GM11168 (cell line): ENCODE measurements around the gene CD86.

Experiments
- in situ Hi-C: fragments of 300-500 bp; cut with MboI; formaldehyde crosslinking; loops from one replicate; pipeline ENCODE4 v1.12.0; 2022; ENCODE audit warnings: low sequenced_read_pairs; ENCODE audit not compliant: unreplicated experiment

The CD86 gene

GRCh38 chr3:122085673-122086072 lies 30.5 kb downstream of the CD86 start:
- in situ Hi-C loops = no loop called here

DNA sequence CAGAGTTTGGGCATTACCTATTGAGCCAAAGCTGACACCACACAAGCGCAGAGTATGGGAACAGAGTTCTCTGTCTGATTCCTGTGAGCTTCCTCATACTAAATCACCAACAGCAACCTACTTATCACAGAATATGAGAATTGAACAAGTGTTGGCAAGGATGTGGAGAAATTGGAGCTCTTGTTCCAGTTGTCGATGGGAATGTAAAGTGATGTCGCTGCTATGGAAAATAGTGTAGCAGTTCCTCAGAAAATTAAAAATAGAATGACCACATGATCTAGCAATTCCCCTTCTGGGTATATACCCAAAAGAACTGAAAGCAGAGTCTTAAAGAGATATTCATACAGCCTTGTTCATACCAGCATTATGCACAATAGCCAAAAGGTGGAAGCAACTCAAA lies 33.4 kb downstream of the CD86 start:
- in situ Hi-C loops = no loop called here

- in situ Hi-C loops = loop anchor here (5.0 to 10.0 kb wide), 2 partner anchors 74 to 547 kb away; partner anchors contain the start of gene POLQ
Measured at GRCh38 chr3:122091602-122092295, 36.6 kb downstream of the CD86 start.

- in situ Hi-C loops = loop anchor here (5.0 to 10.0 kb wide), 2 partner anchors 75 to 548 kb away; partner anchors contain the start of gene POLQ
Measured at GRCh38 chr3:122092460-122093165, 37.5 kb downstream of the CD86 start.

- in situ Hi-C loops = loop anchor here (5.0 to 10.0 kb wide), 2 partner anchors 77 to 549 kb away; partner anchors contain the start of gene POLQ
Measured at GRCh38 chr3:122094125-122094524, 39.0 kb downstream of the CD86 start.

GRCh38 chr3:122094693-122095092 lies 39.5 kb downstream of the CD86 start:
- in situ Hi-C loops = loop anchor here (5.0 to 10.0 kb wide), 2 partner anchors 77 to 550 kb away; partner anchors contain the start of gene POLQ

GRCh38 chr3:122097141-122097540 lies 42.0 kb downstream of the CD86 start:
- in situ Hi-C loops = loop anchor here (10.0 kb wide), 1 partner anchor 552 kb away; the partner anchor contains the start of gene POLQ

DNA sequence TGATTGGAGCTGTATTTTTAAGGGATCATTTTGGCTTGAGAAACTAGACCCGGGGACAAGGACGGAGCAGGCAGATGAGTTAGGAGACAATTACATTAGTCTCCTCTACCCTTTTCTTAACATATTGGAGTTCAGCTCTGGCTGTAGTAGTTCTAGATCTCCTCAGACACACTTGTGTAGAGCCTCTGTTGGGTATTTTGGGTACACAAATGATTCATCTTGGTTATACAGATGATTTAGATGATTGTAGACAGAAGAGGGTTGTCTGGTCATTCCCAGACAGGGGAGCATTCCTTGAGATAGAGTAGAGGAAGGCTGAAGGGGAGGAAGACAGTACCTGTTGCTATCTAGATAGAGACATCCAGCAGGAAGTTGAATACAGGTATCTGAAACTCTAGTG lies 43.4 kb downstream of the CD86 start:
- in situ Hi-C loops = loop anchor here (10.0 kb wide), 1 partner anchor 554 kb away; the partner anchor contains the start of gene POLQ

- in situ Hi-C loops = loop anchor here (10.0 kb wide), 1 partner anchor 554 kb away; the partner anchor contains the start of gene POLQ
Measured at GRCh38 chr3:122099255-122099654, 44.1 kb downstream of the CD86 start.

DNA sequence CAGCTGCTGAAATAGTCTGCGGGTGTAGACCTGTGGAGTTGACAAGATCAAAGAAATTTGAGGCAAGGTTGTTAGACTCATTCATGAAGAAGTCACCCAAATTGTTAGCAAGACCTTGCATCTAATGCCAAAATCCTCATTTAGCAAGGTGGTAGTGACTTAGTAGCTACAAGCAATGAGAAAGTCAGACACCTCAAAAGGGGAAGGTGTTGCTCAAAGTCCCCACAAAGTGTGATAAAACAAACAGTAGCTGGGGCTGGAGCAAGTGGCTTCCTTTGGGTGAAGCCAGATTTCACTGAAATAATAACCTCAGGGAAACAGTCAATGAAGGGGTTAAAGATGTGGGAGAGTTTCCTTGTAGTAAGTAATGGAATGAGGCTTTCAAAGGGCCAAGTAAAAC lies 44.9 kb downstream of the CD86 start:
- in situ Hi-C loops = loop anchor here (5.0 kb wide), 1 partner anchor 162 kb away; no protein-coding TSS in a partner anchor

GRCh38 chr3:122100591-122101463 lies 45.7 kb downstream of the CD86 start:
- in situ Hi-C loops = loop anchor here (5.0 kb wide), 1 partner anchor 161 kb away; no protein-coding TSS in a partner anchor

- in situ Hi-C loops = loop anchor here (5.0 kb wide), 1 partner anchor 161 kb away; no protein-coding TSS in a partner anchor
Measured at GRCh38 chr3:122101646-122102045, 46.5 kb downstream of the CD86 start.

DNA sequence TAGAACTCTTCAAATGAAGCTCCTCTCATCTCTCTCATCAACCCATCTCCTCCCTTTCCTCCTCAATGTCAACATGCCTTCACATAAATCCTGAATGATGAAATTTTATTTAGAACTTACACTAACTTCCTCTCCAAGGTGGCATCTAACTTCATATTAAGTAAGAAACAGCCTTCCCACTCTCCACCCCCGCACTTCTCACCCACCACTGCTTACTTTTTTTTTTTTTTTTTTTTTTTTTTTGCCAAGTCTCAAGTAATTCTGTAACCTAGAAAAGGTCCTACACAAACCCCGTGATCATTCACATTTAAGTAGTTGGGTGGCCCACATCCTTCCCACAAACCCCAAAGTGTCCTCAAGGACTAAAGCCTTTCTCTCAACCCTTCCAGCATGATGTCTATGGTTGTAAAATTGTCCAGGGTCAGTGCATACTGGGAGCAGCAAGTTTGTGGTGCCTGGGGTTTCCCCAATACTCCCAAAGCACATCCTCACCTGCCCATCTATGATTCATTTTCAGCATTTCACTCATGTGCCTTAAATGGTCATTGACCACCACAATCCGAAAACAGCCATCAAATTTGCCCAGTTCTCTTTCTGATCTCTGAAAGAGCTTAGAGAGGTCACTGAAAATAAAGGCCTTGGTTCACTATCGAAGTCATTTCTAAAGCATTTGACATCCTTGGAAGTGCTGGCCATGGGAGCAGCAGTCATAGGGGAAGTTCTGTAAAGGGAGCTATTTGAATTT lies 47.2 kb downstream of the CD86 start:
- in situ Hi-C loops = loop anchor here (5.0 kb wide), 1 partner anchor 160 kb away; no protein-coding TSS in a partner anchor

DNA sequence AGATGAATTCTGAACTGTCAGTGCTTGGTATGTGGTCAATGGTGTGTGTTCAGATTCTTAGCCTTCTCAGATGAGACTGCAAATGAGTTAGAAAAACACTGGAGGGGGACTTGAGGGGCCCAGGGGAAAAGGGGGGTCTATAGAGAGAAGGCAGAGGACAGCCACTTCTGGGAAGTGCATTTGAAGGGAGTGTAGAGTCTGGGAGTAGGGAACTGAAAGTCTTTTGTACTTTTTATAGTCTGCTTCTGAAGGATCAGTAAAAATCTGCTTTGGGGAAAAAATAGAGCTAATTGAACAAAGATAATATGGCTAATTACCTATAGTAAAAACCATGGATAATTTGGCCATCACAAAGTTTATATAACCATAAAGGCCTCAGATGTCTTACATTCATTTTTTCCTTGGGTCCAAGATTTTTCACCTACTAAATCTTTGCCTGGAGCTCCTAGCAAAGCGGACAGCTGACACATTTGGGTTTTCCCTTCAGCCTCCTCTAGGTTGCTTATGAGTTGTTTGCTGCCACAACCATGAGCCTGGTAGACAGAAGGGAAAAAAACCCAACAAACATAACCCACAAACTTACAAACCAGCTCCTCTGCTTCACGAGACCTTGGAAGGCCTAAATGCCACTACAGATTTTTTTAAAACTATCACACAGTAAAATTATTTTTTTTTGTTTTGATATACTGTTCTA lies 48.8 kb downstream of the CD86 start:
- in situ Hi-C loops = loop anchor here (5.0 kb wide), 1 partner anchor 158 kb away; no protein-coding TSS in a partner anchor

GRCh38 chr3:122104515-122105194 lies 49.5 kb downstream of the CD86 start:
- in situ Hi-C loops = loop anchor here (5.0 kb wide), 1 partner anchor 158 kb away; no protein-coding TSS in a partner anchor

DNA sequence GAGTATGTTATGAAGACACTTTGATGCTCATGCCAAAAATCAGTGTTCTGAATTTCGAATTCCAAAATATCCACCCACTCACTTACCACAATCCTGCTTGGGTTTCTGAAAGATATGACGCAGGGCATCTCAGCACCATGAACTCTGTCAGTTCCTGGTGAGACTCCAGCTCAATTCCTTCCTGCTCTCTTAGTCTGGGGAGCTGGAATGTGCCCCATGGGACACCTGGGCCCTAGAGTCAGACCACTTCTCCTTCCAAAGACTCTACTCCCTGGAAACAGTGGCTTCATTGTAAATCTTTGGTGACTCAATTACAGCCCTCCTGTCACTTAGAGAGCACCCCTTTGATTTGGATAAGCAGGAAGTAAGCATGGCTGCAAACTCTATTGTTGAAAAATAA lies 50.5 kb downstream of the CD86 start:
- in situ Hi-C loops = no loop called here

- in situ Hi-C loops = no loop called here
Measured at GRCh38 chr3:122107171-122107570, 52.0 kb downstream of the CD86 start.

GRCh38 chr3:122111974-122112373 lies 56.8 kb downstream of the CD86 start:
- in situ Hi-C loops = no loop called here
